ENCODE results near the gene SVOP.

Gene SVOP

DNA sequence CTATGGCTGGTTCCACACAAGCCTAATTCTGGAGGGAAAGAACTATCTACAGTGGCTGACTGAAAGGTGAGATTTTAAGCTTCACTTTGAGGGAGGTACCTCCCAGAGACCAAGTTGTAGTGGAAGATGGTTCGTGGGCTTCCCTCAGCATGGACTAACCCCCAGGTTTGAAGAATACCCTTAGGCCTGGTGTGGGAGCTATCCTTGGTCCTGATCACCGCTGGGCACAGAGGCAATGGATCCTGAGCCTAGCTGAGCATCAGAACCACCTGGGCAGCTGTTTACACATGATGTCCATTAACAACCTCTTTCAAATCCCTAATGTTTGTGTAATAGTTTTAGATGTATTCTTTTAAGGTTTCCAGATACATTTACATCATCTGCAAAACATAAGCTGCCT is 130.7 kb downstream of the SVOP start:
- H3K9ac ChIP-seq (ENCODE audit: low read depth, low read length, poor library complexity, severe bottlenecking), result no peak overlapping the region
- H3K36me3 ChIP-seq (ENCODE audit: insufficient read depth, low read length), result no peaks in the 10 kb centered on the region
- no peaks in the 10 kb centered on the region for H3F3A ChIP-seq (ENCODE audit: low read depth)
- no peaks in the 10 kb centered on the region for H3K79me2 ChIP-seq (ENCODE audit: insufficient read depth, low read length)
- no peak overlapping the region for H2AFZ ChIP-seq (ENCODE audit: low read length)
- no peaks in the 10 kb centered on the region for H3K4me1 ChIP-seq (ENCODE audit: insufficient read depth, low read length, poor library complexity, severe bottlenecking)
- H4K20me1 ChIP-seq (ENCODE audit: insufficient read depth, low read length, poor library complexity, severe bottlenecking), result no peaks in the 10 kb centered on the region
- H3K27me3 ChIP-seq (ENCODE audit: insufficient read depth, low read length, poor library complexity, severe bottlenecking), result no peaks in the 10 kb centered on the region
- TF ChIP-seq EZH2phosphoT487 (IDR thresholded peaks at IDR 0.05; ENCODE audit: borderline replicate concordance), result no peak
- TF ChIP-seq, protein P1, sequence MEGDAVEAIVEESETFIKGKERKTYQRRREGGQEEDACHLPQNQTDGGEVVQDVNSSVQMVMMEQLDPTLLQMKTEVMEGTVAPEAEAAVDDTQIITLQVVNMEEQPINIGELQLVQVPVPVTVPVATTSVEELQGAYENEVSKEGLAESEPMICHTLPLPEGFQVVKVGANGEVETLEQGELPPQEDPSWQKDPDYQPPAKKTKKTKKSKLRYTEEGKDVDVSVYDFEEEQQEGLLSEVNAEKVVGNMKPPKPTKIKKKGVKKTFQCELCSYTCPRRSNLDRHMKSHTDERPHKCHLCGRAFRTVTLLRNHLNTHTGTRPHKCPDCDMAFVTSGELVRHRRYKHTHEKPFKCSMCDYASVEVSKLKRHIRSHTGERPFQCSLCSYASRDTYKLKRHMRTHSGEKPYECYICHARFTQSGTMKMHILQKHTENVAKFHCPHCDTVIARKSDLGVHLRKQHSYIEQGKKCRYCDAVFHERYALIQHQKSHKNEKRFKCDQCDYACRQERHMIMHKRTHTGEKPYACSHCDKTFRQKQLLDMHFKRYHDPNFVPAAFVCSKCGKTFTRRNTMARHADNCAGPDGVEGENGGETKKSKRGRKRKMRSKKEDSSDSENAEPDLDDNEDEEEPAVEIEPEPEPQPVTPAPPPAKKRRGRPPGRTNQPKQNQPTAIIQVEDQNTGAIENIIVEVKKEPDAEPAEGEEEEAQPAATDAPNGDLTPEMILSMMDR (conservative IDR thresholded peaks at IDR 0.05; ENCODE audit: low read length), result no peak
- no peaks in the 10 kb centered on the region for H3K9me2 ChIP-seq (replicated peaks; ENCODE audit: low read depth, low read length)
- H3K4me3 ChIP-seq (ENCODE audit: low read length, poor library complexity, severe bottlenecking), result no peak overlapping the region
- H3K9me3 ChIP-seq (ENCODE audit: insufficient read depth, low read depth, low read length), result peaks cover 7% of the 10 kb centered on the region; the same call in 1 of the 2 replicates
- H3K4me2 ChIP-seq (ENCODE audit: low read depth, low read length, poor library complexity, severe bottlenecking), result no peak overlapping the region

DNA sequence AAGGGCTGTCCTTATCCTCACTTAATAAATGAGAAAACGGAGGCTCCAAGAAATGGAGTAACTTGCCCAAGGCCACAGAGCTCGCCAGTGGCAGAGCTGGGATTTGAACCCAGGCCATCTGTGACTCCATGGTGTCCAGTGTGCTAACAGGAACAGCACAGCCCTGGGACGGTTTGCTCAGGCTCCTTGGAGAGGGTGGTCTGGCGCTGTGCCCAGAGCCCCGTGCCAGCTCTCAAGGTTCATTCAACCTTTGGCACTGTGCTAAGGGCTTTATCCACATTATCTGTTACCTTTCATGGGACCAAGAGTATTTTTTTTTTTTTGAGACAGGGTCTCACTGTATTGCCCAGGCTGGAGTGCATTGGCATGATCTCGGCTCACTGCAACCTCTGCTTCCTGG is 132.8 kb downstream of the SVOP start:
- no peaks in the 10 kb centered on the region for H3K27me3 ChIP-seq (ENCODE audit: insufficient read depth, low read length, poor library complexity, severe bottlenecking)
- peaks cover 7% of the 10 kb centered on the region; the same call in 1 of the 2 replicates for H3K9me3 ChIP-seq (ENCODE audit: insufficient read depth, low read depth, low read length)
- no peaks in the 10 kb centered on the region for H4K20me1 ChIP-seq (ENCODE audit: insufficient read depth, low read length, poor library complexity, severe bottlenecking)
- H3K4me3 ChIP-seq (ENCODE audit: low read length, poor library complexity, severe bottlenecking), result no peak overlapping the region
- H3K9ac ChIP-seq (ENCODE audit: low read depth, low read length, poor library complexity, severe bottlenecking), result no peak overlapping the region
- no peaks in the 10 kb centered on the region for H3K9me2 ChIP-seq (replicated peaks; ENCODE audit: low read depth, low read length)
- TF ChIP-seq, protein P1 (conservative IDR thresholded peaks at IDR 0.05; ENCODE audit: low read length), result no peak
- TF ChIP-seq EZH2phosphoT487 (IDR thresholded peaks at IDR 0.05; ENCODE audit: borderline replicate concordance), result no peak
- H3K36me3 ChIP-seq (ENCODE audit: insufficient read depth, low read length), result no peaks in the 10 kb centered on the region
- H2AFZ ChIP-seq (ENCODE audit: low read length), result no peak overlapping the region
- H3K4me1 ChIP-seq (ENCODE audit: insufficient read depth, low read length, poor library complexity, severe bottlenecking), result no peaks in the 10 kb centered on the region
- H3F3A ChIP-seq (ENCODE audit: low read depth), result no peaks in the 10 kb centered on the region
- no peak overlapping the region for H3K4me2 ChIP-seq (ENCODE audit: low read depth, low read length, poor library complexity, severe bottlenecking)
- H3K79me2 ChIP-seq (ENCODE audit: insufficient read depth, low read length), result no peaks in the 10 kb centered on the region

DNA sequence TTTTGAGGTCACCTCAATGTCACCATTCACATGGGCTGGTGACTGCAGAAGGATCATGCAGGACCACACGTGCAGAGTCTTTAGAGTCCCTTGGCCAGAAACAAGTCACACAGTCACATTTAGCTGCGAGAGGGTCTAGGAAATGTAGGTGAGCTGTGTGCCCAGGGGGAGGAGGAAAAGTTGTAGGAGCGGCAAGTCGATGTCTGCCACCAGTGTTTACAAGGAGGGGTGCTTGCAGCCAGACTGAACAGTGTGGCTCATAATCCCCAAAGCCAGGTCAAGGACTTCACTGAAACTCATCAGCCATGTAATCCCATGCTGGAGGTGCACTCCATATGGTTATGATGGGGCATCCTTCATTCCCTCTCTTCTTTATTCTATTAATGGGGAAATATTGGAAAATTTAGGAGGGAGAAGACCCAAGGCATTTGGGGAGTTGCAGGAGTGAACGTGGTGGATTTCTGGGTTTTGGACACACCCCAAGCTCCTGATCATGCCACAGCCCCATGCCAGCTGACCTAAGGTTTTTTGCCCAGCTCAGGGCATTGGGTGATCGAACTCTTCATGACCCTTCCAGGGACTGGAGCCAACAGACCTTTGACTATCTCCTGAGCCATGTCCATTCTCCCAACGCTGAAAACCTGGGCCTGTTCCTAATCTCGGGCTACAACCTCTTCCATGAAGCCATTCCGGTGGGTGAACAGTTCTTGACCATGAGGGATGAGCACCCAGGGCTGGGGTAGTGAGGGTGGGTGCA is 133.8 kb downstream of the SVOP start:
- no peaks in the 10 kb centered on the region for H3F3A ChIP-seq (ENCODE audit: low read depth)
- peaks cover 7% of the 10 kb centered on the region; the same call in 1 of the 2 replicates for H3K9me3 ChIP-seq (ENCODE audit: insufficient read depth, low read depth, low read length)
- no peaks in the 10 kb centered on the region for H4K20me1 ChIP-seq (ENCODE audit: insufficient read depth, low read length, poor library complexity, severe bottlenecking)
- H3K27me3 ChIP-seq (ENCODE audit: insufficient read depth, low read length, poor library complexity, severe bottlenecking), result no peaks in the 10 kb centered on the region
- H3K36me3 ChIP-seq (ENCODE audit: insufficient read depth, low read length), result no peaks in the 10 kb centered on the region
- no peak overlapping the region for H3K4me2 ChIP-seq (ENCODE audit: low read depth, low read length, poor library complexity, severe bottlenecking)
- no peak overlapping the region for H2AFZ ChIP-seq (ENCODE audit: low read length)
- no peaks in the 10 kb centered on the region for H3K4me1 ChIP-seq (ENCODE audit: insufficient read depth, low read length, poor library complexity, severe bottlenecking)
- no peak overlapping the region for H3K9ac ChIP-seq (ENCODE audit: low read depth, low read length, poor library complexity, severe bottlenecking)
- no peaks in the 10 kb centered on the region for H3K79me2 ChIP-seq (ENCODE audit: insufficient read depth, low read length)
- H3K4me3 ChIP-seq (ENCODE audit: low read length, poor library complexity, severe bottlenecking), result no peak overlapping the region
- no peaks in the 10 kb centered on the region for H3K9me2 ChIP-seq (replicated peaks; ENCODE audit: low read depth, low read length)
- TF ChIP-seq, protein P1 (conservative IDR thresholded peaks at IDR 0.05; ENCODE audit: low read length), result no peak
- no peak for TF ChIP-seq EZH2phosphoT487 (IDR thresholded peaks at IDR 0.05; ENCODE audit: borderline replicate concordance)
